ENCODE results near the gene DNAJC24. TPM values are rescaled to one million over a fixed set of nuclear protein-coding genes. Genes with fewer than 3 reads are reported as not detected.

The DNAJC24 gene
- total RNA-seq, 1 donor, result 25.0 TPM

GRCh38 chr11:31422703-31423102, 53.0 kb downstream of the DNAJC24 start:
- no peak for DNase-seq (ENCODE audit: low read depth)
- TF ChIP-seq CTCF (IDR thresholded peaks at IDR 0.05; ENCODE audit: insufficient read depth, low read depth, low read length), result no peak
- no peak overlapping the region for H3K4me3 ChIP-seq (ENCODE audit: low read depth, low read length)

- no peak for DNase-seq (ENCODE audit: low read depth)
- no peak for TF ChIP-seq CTCF (IDR thresholded peaks at IDR 0.05; ENCODE audit: insufficient read depth, low read depth, low read length)
- H3K4me3 ChIP-seq (ENCODE audit: low read depth, low read length), result no peak overlapping the region
These were observed 55.0 kb downstream of the DNAJC24 start for GRCh38 chr11:31424652-31425051.

GRCh38 chr11:31433851-31434250, 64.2 kb downstream of the DNAJC24 start:
- no peak for TF ChIP-seq CTCF (IDR thresholded peaks at IDR 0.05; ENCODE audit: insufficient read depth, low read depth, low read length)
- DNase-seq (ENCODE audit: low read depth), result no peak
- no peak overlapping the region for H3K4me3 ChIP-seq (ENCODE audit: low read depth, low read length)

- peak; percentile 62 for DNase-seq (ENCODE audit: low read depth)
- H3K4me3 ChIP-seq (ENCODE audit: low read depth, low read length), result no peak overlapping the region
- TF ChIP-seq CTCF (IDR thresholded peaks at IDR 0.05; ENCODE audit: insufficient read depth, low read depth, low read length), result no peak
These were observed 68.2 kb downstream of the DNAJC24 start for GRCh38 chr11:31437742-31438435.

GRCh38 chr11:31441296-31441695, 71.6 kb downstream of the DNAJC24 start:
- H3K4me3 ChIP-seq (ENCODE audit: low read depth, low read length), result no peak overlapping the region
- DNase-seq (ENCODE audit: low read depth), result no peak
- TF ChIP-seq CTCF (IDR thresholded peaks at IDR 0.05; ENCODE audit: insufficient read depth, low read depth, low read length), result no peak

- no peak overlapping the region for H3K4me3 ChIP-seq (ENCODE audit: low read depth, low read length)
- DNase-seq (ENCODE audit: low read depth), result no peak
- no peak for TF ChIP-seq CTCF (IDR thresholded peaks at IDR 0.05; ENCODE audit: insufficient read depth, low read depth, low read length)
These were observed 72.4 kb downstream of the DNAJC24 start for GRCh38 chr11:31442086-31442485.

- no peak for DNase-seq (ENCODE audit: low read depth)
- no peak overlapping the region for H3K4me3 ChIP-seq (ENCODE audit: low read depth, low read length)
- TF ChIP-seq CTCF (IDR thresholded peaks at IDR 0.05; ENCODE audit: insufficient read depth, low read depth, low read length), result no peak
These were observed 74.1 kb downstream of the DNAJC24 start for GRCh38 chr11:31443802-31444201.

Measured in fibroblast of villous mesenchyme (primary cell).